Measurements from ENCODE around the gene CEP170B.

Gene CEP170B

DNA sequence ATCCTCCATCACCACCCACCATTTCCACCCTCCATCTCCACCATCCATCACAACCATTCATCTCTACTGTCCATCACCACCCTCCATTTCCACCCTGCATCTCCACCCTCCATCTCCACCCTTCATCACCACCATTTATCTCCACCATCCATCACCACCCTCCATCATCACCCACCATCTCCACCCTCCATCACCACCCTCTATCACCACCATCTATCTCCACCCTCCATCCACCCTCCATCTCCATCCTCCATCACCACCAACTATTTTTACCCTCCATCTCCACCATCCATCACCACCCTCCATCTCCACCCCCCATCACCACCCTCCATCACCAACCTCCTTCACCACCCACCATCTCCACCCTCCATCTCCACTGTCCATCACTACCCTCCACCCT, 4.7 kb upstream of the CEP170B start:
- Histone ChIP-seq H3K4ac (ENCODE audit: low read depth, low read length) (no peak overlapping the region), H3K79me2 (ENCODE audit: control insufficient read depth, insufficient read depth, low read length, poor library complexity) (peaks cover 4% of the 10 kb centered on the region), H2BK120ac (ENCODE audit: insufficient read depth, low read length, poor library complexity) (no peak overlapping the region)

DNA sequence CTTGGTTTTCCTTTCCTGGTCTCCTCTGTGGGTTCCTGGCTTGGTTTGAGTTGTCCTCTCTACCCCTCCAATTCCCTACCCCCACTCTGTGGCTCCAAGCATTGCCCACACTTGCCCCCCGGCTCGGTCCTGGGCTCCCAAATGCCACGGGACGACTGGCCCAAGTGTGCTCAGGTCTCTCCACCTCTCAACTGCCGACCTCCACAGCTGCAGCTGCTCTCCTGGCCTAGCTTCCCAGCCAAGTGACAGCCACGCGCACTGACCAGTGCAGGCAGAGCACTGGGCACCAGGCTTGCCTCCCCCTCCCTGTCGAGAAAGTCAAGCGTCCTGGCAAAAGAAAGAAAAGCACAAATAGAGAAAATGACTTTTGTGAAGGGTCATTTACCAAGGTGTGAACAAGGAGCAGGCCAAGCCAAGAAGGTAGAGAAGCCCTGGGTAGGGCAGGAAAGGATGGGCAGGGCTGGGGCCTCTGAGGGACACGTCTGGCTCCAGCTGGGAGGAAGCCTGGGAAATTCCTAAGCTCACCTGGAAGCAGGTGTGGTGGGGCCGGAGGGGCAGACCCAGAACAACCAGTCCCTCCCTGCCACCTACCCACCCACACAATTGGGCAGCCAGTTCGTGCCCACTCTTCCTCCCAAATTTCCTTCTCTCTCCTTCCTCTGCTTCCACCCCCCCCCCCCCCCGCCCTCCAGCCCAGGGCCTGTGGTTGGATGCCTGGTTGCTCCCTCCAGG, 1.8 kb upstream of the CEP170B start:
- H3K27ac ChIP-seq (ENCODE audit: low read depth, low read length), result no peak overlapping the region
- H3K4me2 ChIP-seq (ENCODE audit: low read length), result peak overlapping the region; percentile 83
- H4K8ac ChIP-seq (ENCODE audit: low read depth, low read length), result no peak overlapping the region
- no peak overlapping the region for H2BK120ac ChIP-seq (ENCODE audit: insufficient read depth, low read length, poor library complexity)
- no peak overlapping the region for H2AK5ac ChIP-seq (ENCODE audit: low read length)
- peak overlapping the region; percentile 82 for H3K4me3 ChIP-seq (ENCODE audit: low read depth, low read length)
- no peak overlapping the region for H4K91ac ChIP-seq (ENCODE audit: low read depth, low read length)
- no peak overlapping the region for H2BK12ac ChIP-seq (ENCODE audit: low read length)
- H3K18ac ChIP-seq (ENCODE audit: low read length), result peak overlapping the region; percentile 17
- no peak overlapping the region for H3K4ac ChIP-seq (ENCODE audit: low read depth, low read length)
- H4K12ac ChIP-seq (ENCODE audit: low read depth, low read length), result no peak overlapping the region
- H3K4me1 ChIP-seq (ENCODE audit: control insufficient read depth in 1 of 2, insufficient read depth in 2 of 2, low read length in 2 of 2), result peaks cover 13 to 20% of the 10 kb centered on the region in 2 experiments
- DNase-seq, result no peak
- peaks cover 15% of the 10 kb centered on the region for H3K79me1 ChIP-seq (ENCODE audit: low read length)
- no peak overlapping the region for H3K9ac ChIP-seq (ENCODE audit: low read length)
- no peaks in the 10 kb centered on the region for H3K27me3 ChIP-seq (ENCODE audit: insufficient read depth, low read length)
- no peak overlapping the region for H3K14ac ChIP-seq (ENCODE audit: low read length)
- H3K23ac ChIP-seq (ENCODE audit: low read length), result no peak overlapping the region
- no CpG with 5 or more reads among the region's 13 CpGs for WGBS (ENCODE audit: extremely low coverage, insufficient coverage, insufficient read length)
- peaks cover 2 to 3% of the 10 kb centered on the region in 2 experiments for H3K36me3 ChIP-seq (ENCODE audit: control insufficient read depth in 1 of 2, insufficient read depth in 2 of 2, low read length in 2 of 2)
- peaks cover 13% of the 10 kb centered on the region for H3K79me2 ChIP-seq (ENCODE audit: control insufficient read depth, insufficient read depth, low read length, poor library complexity)
- no peak overlapping the region for H2AFZ ChIP-seq (ENCODE audit: insufficient read depth, low read length, poor library complexity)
- no peak overlapping the region for H2BK5ac ChIP-seq (ENCODE audit: low read depth, low read length, poor library complexity)
- H3K9me3 ChIP-seq (ENCODE audit: insufficient read depth, low read depth, low read length), result peaks cover 15% of the 10 kb centered on the region

More for the DNA sequence above, 4.7 kb upstream of the CEP170B start:
- Histone ChIP-seq H2BK12ac (ENCODE audit: low read length) (no peak overlapping the region), H4K8ac (ENCODE audit: low read depth, low read length) (no peak overlapping the region), H3K4me3 (ENCODE audit: low read depth, low read length) (no peak overlapping the region), H3K27me3 (ENCODE audit: insufficient read depth, low read length) (no peaks in the 10 kb centered on the region), H3K4me2 (ENCODE audit: low read length) (no peak overlapping the region), H3K4me1 (ENCODE audit: control insufficient read depth in 1 of 2, insufficient read depth in 2 of 2, low read length in 2 of 2) (peaks cover 5 to 6% of the 10 kb centered on the region in 2 experiments), H3K23ac (ENCODE audit: low read length) (no peak overlapping the region), H3K79me1 (ENCODE audit: low read length) (peaks cover 9% of the 10 kb centered on the region), H3K18ac (ENCODE audit: low read length) (no peak overlapping the region), H2AK5ac (ENCODE audit: low read length) (no peak overlapping the region), H4K91ac (ENCODE audit: low read depth, low read length) (no peak overlapping the region), H2AFZ (ENCODE audit: insufficient read depth, low read length, poor library complexity) (no peak overlapping the region), H3K36me3 (ENCODE audit: control insufficient read depth in 1 of 2, insufficient read depth in 2 of 2, low read length in 2 of 2) (peaks cover 0 to 2% of the 10 kb centered on the region in 2 experiments), H3K9me3 (ENCODE audit: insufficient read depth, low read depth, low read length) (peaks cover 15% of the 10 kb centered on the region), H3K27ac (ENCODE audit: low read depth, low read length) (no peak overlapping the region), H4K12ac (ENCODE audit: low read depth, low read length) (no peak overlapping the region), H2BK5ac (ENCODE audit: low read depth, low read length, poor library complexity) (no peak overlapping the region), H3K14ac (ENCODE audit: low read length) (no peak overlapping the region), H3K9ac (ENCODE audit: low read length) (no peak overlapping the region)
- DNase-seq, result no peak

DNA sequence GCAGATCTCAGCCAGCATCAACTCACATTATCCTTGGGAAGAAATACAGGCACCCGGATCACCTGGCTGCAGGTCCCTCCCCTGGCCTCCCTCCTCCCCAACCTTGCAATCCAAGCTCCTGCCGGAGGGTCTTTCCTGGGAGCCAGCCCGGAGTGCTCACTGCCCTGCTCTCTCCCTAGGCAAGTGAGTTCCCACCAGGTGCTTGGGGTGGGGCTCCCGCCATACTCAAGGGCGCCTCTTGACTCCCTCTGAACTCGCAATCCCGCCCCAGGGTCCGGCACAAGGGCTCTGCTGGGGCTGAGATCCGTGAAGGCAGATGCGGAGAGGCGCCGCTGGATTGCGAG, 1.2 kb upstream of the CEP170B start:
- Histone ChIP-seq H3K27me3 (ENCODE audit: insufficient read depth, low read length) (no peaks in the 10 kb centered on the region), H2BK120ac (ENCODE audit: insufficient read depth, low read length, poor library complexity) (no peak overlapping the region), H4K8ac (ENCODE audit: low read depth, low read length) (peak overlapping the region; percentile 89), H3K27ac (ENCODE audit: low read depth, low read length) (peak overlapping the region; percentile 86), H3K79me1 (ENCODE audit: low read length) (peaks cover 15% of the 10 kb centered on the region), H2AK5ac (ENCODE audit: low read length) (no peak overlapping the region), H3K4me3 (ENCODE audit: low read depth, low read length) (peak overlapping the region; percentile 82), H3K9me3 (ENCODE audit: insufficient read depth, low read depth, low read length) (peaks cover 15% of the 10 kb centered on the region), H4K91ac (ENCODE audit: low read depth, low read length) (peak overlapping the region; percentile 90), H2AFZ (ENCODE audit: insufficient read depth, low read length, poor library complexity) (no peak overlapping the region), H3K4me2 (ENCODE audit: low read length) (peak overlapping the region; percentile 83), H3K14ac (ENCODE audit: low read length) (peak overlapping the region; percentile 19), H2BK12ac (ENCODE audit: low read length) (no peak overlapping the region), H3K36me3 (ENCODE audit: control insufficient read depth in 1 of 2, insufficient read depth in 2 of 2, low read length in 2 of 2) (peaks cover 6 to 8% of the 10 kb centered on the region in 2 experiments), H2BK5ac (ENCODE audit: low read depth, low read length, poor library complexity) (no peak overlapping the region), H3K18ac (ENCODE audit: low read length) (peak overlapping the region; percentile 90), H3K79me2 (ENCODE audit: control insufficient read depth, insufficient read depth, low read length, poor library complexity) (peaks cover 13% of the 10 kb centered on the region), H3K4ac (ENCODE audit: low read depth, low read length) (no peak overlapping the region), H3K23ac (ENCODE audit: low read length) (no peak overlapping the region), H4K12ac (ENCODE audit: low read depth, low read length) (no peak overlapping the region), H3K9ac (ENCODE audit: low read length) (no peak overlapping the region), H3K4me1 (ENCODE audit: control insufficient read depth in 1 of 2, insufficient read depth in 2 of 2, low read length in 2 of 2) (peaks cover 13 to 20% of the 10 kb centered on the region in 2 experiments)
- WGBS (ENCODE audit: extremely low coverage, insufficient coverage, insufficient read length), result no CpG with 5 or more reads among the region's 13 CpGs
- peak; percentile 98 for DNase-seq

DNA sequence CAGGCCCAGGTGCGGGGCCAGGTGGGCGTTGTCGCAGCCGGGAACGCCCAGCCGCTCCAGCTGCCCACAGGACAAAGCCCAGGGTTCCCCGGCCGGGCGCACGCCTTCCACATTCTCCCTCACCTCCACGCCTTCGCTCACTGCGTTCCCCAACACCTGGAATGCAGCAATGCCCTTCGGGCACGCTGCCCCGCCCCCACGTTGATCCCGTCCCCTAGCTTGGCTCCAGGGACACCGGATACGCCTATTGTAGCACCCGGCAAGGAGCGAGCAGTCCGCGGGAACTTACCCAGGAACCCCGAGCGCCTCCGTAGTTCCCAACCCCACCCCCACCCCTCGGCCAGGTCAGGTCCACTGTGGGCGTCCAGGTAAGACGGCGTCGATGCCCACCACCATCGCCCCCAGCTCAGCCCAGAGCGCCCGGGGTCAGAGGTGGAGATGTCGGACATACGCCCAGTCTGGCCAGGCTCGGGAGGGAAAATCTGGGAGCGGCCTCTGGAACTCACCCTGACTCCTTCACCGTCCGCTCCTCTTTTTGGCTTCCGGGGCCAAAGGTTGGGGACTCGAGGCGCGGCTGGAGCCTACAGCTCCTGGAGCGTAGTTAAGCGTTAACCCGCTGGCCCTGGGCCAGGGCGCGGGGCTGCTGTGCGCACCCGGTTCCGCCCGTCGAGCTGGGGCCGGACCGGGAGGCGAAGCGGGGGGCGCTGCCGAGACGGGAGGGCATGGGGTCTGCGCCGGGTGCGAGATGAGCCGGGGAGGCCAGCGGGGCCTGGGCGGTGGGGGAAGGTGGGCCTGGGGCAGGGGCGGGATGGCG, 594 bp upstream of the CEP170B start:
- Histone ChIP-seq H2AK5ac (ENCODE audit: low read length) (peak overlapping the region; percentile 59), H3K4me2 (ENCODE audit: low read length) (peak overlapping the region; percentile 83), H3K27ac (ENCODE audit: low read depth, low read length) (peak overlapping the region; percentile 86), H3K27me3 (ENCODE audit: insufficient read depth, low read length) (no peaks in the 10 kb centered on the region), H2BK12ac (ENCODE audit: low read length) (no peak overlapping the region), H3K36me3 (ENCODE audit: control insufficient read depth in 1 of 2, insufficient read depth in 2 of 2, low read length in 2 of 2) (peaks cover 8 to 10% of the 10 kb centered on the region in 2 experiments), H3K14ac (ENCODE audit: low read length) (peak overlapping the region; percentile 86), H4K12ac (ENCODE audit: low read depth, low read length) (peak overlapping the region; percentile 73), H2BK120ac (ENCODE audit: insufficient read depth, low read length, poor library complexity) (peak overlapping the region; percentile 73), H3K4ac (ENCODE audit: low read depth, low read length) (peak overlapping the region; percentile 73), H3K79me2 (ENCODE audit: control insufficient read depth, insufficient read depth, low read length, poor library complexity) (peaks cover 13% of the 10 kb centered on the region), H4K8ac (ENCODE audit: low read depth, low read length) (peak overlapping the region; percentile 89), H3K9ac (ENCODE audit: low read length) (peak overlapping the region; percentile 18), H3K79me1 (ENCODE audit: low read length) (peaks cover 15% of the 10 kb centered on the region), H3K4me1 (ENCODE audit: control insufficient read depth in 1 of 2, insufficient read depth in 2 of 2, low read length in 2 of 2) (peaks cover 13 to 20% of the 10 kb centered on the region in 2 experiments), H3K9me3 (ENCODE audit: insufficient read depth, low read depth, low read length) (peaks cover 15% of the 10 kb centered on the region), H3K23ac (ENCODE audit: low read length) (no peak overlapping the region), H4K91ac (ENCODE audit: low read depth, low read length) (peak overlapping the region; percentile 90), H2AFZ (ENCODE audit: insufficient read depth, low read length, poor library complexity) (peak overlapping the region; percentile 89), H2BK5ac (ENCODE audit: low read depth, low read length, poor library complexity) (peak overlapping the region; percentile 59), H3K18ac (ENCODE audit: low read length) (peak overlapping the region; percentile 90), H3K4me3 (ENCODE audit: low read depth, low read length) (peak overlapping the region; percentile 82)
- DNase-seq, result peak; percentile 71 to 95
- WGBS (ENCODE audit: extremely low coverage, insufficient coverage, insufficient read length), result no CpG with 5 or more reads among the region's 70 CpGs

All from trophoblast cell (in vitro differentiated cells and primary cell).